NCI-H2107 (cell line): ENCODE data around the gene CCIN.
A peak's percentile ranks its signal among the peaks of the same experiment; 100 is the strongest.

ENCODE experiments used
- DNase-seq: peaks from one replicate; lab custom pipeline; 2025; lab: John Stamatoyannopoulos, UW

The CCIN gene

DNA sequence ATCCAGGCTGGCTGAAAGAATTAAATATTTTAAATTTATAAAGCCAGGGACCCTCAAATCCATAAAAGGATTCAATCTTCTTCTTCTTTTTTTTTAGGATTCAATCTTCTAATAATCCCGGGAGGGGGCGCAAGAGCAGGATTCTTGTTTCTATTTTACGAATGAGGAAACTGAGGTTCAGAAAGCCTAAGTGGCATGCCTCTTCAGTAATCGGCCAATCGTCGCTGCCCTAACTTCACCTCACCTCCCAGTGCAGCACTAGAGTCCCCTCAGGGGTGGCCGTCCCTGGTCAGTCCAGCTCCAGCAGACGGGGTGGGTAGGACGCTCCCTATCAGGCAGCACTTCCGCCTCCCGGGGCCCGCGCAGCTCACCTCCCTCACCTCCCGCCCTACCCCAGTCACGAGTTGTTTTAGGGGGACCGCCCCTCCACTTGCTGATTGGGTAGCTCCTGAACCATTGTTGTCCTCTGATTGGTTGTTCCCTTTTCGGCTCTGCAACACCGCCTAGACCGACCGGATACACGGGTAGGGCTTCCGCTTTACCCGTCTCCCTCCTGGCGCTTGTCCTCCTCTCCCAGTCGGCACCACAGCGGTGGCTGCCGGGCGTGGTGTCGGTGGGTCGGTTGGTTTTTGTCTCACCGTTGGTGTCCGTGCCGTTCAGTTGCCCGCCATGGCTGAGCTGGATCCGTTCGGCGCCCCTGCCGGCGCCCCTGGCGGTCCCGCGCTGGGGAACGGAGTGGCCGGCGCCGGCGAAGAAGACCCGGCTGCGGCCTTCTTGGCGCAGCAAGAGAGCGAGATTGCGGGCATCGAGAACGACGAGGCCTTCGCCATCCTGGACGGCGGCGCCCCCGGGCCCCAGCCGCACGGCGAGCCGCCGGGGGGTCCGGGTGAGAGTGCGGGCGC is 21.5 kb downstream of the CCIN start, which contains the start of gene CLTA:
Gene CLTA, plus strand, starts transcription at position 534 of the 902 bp plus-strand sequence. Its CDS starts 136 bp downstream, at position 670.
- DNase-seq = peak; percentile 94

DNA sequence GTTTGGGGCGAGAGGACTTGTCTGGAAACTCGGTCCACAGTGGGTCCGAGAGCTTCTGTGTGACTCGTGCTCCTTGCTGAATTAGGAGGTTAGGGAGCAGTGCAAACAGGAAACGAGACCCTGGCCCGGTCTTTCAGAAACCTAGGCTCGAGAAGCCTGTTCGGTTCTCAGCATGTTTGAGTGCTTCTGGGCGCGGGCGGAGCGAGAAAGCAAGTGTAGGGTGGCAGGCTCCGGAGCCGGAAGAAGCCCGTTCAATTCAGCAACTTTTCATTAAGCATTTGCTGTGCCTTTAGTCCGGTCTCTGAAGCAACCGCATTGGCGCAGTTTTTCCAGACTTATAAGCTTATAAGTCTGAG is 22.1 kb downstream of the CCIN start:
- no peak for DNase-seq

DNA sequence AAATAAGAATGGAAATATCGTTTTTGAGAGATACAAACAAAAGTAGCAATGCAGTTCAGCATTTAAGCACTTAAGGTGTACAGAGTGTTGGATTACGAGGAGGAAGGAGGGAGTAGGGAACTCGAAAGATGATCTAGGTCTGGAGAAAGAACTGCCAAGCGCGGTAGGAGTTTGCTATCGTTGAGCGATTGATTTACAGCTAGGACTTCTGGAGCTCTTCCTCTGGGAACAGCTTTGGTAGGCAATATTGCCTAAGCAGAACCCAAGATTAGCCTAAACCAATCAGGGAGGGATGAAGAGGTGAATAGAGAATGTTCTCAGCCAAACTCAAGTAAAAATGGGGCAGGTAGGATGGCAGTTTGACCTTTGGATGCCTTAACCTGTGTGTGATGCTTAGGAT is 22.5 kb downstream of the CCIN start:
- no peak for DNase-seq

DNA sequence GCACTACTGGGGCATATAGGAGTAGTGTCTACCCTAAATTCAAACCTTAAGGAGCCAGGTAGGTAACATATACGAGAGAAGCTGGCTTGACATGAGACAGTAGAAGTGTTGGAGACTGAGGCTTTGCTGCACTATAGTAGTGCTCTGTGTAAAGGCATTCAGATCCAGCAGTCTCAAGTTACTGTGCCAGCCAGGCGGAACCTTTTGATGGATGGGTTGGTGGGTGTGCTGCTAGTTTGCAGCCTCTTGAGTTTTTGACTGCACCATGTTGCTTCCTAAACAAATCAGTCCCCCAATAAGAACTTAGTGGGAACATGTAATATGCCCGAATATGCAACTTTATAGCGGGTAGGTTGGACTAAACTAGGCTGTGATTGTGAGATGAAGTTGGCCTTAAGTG is 23.0 kb downstream of the CCIN start:
- no peak for DNase-seq

DNA sequence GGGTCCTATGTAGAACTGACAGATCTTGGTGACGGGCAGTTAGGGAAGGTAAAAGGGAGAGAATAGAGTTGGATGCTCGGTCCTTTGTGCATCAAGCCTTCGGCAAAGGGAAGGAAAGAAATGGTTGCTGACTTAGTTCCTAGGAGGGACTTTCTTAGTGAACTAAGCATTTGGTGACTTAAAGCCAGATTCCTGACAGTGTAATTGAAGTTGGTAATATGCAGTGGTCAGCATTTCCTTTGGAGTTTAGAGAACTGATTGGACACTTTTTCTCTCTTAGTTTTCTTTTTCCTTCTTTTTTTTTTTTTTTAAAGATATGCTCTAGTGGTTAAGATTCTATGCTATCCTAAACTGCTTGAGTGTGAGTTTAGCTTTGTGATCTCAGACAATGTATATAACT is 23.8 kb downstream of the CCIN start:
- no peak for DNase-seq

DNA sequence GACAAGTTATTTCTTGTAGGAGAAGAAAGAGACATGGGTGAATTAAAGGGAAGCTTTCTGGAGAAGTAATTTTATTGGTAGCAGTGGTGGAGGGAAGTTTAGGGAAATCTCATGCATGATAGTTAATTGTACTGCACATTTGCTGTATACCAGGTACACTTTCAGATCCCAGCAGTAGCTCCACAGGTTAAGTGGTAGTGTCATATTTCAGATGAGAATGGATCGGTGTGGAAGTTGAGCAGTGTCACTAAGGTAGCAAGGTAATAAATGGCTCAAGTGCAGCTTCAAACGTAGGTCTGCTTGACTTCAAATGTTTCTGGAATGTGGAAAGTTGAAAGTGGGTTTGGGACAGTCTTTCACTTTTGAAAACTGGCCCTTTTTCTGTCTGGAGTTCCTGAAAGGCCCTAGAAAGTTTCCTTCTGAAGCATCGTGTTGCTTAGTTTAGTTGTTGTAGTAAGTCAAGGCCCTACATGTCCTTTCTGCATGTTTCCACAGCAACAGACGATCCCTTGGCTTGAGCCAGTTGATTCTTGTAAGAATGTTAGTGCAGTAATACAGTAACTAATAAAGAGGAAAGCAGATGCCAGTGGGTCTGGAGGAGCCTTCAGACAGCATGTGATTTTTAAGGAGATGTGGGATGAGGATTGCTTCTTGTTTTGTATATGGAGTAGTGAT is 25.3 kb downstream of the CCIN start:
- DNase-seq = no peak

DNA sequence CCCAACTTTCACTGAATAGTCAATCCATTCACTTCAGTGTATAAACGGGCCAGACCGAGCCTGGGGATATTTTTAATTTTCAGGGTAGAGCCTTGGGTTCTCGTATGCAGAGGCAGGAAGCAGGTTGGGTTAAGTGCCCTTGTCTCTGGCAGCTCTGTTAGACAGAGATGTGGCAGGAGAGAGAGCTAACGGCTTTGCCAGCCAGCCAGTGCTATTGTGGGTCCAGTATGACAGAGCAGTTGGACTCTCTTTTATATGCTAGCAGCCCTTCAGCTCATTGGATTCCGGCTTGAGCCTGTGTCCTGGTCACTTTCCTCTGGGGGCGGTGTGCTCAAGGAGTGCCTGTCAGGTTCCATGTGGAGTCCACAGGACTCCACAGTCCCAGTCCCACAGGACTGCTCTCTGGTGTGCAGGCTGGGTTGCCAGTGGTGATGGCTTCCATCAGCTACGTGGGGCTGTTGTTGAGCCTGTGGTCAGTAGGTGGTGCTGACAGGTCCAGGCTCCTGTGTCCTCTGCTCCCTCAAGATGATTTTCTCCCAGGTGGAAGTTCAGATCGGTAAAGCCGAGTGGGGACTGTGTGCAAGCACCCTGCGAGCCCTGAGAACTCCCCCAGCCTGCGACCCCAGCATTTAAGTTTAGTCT is 35.8 kb downstream of the CCIN start:
- no peak for DNase-seq

DNA sequence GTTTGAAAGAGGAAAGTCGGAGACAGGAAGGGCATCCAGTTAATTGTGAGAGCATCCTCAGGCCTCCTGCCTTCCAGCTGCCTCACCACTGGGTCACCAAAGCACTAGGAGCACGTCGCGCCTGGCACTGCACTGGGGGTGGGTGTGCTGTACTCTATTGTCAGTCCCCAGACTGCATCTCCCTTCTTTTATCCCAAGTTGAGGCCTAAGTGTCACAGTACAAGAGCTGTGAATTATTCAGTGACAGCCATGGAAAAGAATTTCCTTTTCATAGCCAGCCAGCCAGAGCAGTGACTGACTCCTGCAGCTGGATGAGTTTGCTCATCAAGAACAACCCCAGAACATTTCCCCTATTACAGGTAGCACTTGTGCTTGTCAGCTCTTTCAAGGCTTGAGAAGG is 37.8 kb downstream of the CCIN start:
- no peak for DNase-seq

DNA sequence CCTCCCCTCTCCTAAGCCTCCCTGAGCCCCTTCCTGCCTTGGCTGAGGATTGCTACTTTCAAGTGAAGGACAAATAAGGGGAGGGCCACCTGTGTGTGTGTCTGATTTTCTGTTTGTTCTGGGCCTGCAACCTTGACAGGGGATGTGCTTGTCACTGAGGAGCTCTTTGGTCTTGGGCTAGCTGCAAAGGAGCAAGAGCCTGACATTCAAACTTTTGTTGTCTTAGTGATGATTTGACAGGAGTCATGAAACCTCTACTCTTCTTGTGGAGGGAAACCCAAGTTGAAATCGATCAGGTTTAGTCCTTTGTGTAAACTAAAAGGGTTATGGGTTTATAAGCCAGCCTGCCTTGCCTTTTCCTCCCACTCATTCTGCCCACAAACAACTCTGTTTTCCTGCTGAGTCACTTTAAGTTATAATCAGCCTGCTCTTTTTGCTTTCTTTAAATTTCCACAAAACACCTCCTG is 38.4 kb downstream of the CCIN start:
- DNase-seq = no peak

DNA sequence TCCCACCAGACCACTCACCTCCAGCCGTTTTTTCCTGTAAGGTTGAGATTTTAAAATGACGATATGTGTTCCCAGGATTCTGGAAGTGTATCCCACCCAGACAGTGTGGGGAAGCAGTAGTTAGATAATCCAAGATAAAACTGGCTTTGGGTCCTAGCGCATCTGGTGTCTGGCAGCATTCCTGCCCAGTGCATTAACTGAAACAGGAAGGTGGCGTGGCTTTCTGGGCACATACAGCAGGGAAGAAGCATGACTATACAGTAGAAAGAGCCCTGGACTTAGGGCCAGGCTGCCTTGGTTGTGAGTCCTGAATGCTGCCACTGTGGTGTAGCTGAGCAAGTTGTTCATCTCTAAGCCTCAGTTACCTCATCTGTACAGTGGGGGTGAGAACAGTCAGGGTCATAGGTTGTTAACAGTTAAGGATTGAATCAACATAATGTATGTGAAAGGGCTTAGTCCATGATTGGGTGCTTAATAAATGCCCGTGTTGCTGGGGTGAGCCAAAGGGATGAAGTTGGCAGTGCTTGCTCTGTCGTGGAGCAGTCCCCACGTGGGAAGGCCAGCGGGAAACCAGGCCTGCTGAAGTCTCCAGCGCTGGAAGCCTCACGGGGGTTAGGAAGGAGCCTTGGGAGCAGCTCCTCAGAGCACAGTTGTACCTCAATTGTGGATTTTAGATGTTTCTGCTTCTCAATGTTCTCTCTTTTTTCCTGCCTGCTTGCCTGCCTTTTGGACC is 39.5 kb downstream of the CCIN start:
- DNase-seq = no peak

DNA sequence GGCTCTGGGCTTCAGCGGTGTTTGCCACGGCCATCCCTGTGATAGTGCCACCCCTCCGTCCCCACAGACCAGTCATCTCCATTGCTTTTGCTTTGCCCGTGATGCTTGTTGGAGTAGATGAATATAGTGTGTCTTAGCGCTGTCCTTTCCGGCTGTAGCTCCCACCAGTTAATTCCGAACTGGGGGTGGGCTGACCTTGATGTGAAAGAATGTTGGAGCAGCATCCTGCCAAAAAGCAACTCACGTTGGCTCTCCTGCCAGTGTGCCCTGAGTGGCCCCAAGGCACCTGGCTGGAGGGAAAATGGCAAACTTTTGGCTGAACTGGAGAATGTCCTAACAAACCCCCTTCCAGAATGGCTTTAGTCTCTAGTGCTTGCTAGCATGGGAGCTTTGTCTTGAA is 41.5 kb downstream of the CCIN start:
- no peak for DNase-seq

DNA sequence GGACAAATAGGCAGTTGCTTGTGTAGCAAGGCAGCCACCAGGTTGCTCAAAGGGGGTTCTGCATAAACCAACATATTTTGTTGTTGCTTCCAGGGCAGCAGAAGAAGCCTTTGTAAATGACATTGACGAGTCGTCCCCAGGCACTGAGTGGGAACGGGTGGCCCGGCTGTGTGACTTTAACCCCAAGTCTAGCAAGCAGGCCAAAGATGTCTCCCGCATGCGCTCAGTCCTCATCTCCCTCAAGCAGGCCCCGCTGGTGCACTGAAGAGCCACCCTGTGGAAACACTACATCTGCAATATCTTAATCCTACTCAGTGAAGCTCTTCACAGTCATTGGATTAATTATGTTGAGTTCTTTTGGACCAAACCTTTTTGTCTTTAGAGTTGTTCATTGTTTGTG is 42.3 kb downstream of the CCIN start:
- DNase-seq = no peak

DNA sequence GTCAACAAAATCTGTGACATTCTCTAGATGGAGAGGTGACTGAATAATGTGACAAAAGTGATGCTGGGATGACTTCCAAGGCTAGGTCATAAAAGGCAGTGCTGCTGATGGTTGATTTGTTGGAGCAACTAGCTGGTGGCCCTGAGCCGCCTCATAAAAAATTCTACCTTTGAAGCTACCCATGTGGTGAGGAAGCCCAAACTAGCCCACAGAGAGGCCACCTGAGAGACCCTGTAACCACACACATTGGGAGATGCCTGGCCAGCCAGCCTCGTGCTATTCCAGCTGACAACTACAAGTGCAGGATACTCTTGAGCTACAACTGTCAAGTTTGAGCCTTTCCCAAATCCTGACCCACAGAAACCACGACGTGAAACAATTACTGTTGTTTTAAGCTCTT is 44.2 kb downstream of the CCIN start:
- no peak for DNase-seq

DNA sequence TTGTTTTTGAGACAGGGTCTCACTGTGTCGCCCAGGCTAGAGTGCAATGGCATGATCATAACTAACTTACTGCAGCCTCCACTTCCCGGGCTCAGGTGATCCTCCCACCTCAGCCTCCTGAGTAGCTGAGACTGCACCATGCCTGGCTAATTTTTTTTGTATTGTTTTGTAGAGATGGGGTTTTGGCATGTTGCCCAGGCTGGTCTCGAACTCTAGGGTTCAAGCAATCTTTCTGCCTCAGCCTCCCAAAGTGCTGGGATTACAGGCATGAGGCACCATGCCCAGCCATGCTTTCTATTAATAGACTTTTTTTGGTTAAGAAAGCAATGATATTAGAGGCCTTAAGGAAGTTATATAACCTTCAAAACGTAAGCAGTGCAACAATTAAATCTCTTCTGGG is 44.8 kb downstream of the CCIN start:
- no peak for DNase-seq

DNA sequence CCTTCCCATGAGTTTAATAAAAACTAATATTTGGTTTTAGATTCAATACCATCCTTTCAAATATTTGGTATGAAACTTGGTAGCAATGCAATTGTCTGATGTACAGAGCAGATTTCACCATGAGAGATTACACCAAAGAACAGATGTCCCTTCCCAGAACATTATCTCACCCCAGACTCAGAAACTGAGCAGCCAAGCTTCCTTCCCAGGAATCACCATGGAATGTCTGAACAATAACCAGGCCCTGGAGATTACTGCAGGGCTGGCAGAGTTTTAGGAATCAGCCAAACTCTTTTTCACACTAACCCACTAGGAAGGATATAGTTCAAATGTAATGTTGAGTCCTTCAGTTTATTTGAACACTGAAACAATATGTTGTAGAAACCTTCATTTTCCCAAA is 45.4 kb downstream of the CCIN start:
- DNase-seq = no peak

DNA sequence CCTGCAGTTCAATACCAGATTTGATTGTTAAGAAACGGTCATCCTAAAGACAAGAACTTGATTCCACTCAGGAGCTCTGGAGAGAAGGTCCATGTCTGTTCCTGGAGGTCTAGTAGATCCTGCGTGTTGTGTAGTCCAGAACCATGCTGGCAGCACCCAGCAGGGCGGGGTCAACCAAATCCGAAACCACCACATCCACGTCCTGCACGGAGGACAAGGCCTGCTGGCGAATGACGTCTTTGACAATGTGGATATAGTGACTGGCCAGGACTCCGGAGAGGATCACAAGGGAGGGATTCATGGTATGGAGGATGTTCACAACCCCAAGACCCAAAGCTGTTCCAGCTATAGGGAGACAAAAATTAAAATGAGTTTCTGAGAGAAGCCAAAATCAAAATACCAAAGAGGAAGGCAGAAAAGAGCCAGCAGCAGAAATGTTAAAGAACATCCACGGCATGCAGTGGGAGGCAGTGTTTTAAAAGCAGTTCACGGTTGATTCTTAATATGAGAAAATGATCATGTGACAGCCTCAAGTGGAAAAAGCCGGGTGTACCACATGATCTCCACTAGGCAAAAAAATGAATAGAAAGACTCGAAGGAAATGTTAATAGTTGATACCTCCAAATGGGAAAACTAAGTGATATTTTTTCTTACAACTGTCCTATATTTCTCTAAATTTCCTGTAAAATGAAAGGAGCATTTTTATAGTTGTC is 48.2 kb downstream of the CCIN start:
- peak; percentile 13 for DNase-seq

DNA sequence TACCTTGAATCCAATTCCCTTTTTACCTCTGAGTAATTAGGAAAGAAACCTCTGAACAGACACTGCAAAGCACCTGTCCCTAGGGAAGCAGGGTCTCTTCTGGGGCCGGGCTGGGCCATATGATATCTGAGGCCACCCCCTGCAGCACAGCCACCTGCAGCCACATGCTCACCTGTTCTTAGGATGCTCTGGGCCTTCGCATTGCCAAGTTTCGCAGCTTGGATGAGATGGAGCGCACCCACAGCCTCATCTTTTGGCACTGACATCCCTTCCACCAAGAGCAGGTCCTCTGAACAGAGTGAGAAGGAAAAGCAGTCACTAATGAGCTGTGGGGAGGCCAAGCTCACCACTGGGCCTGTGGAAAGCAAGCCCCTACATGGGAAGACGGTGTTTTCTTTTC is 48.8 kb downstream of the CCIN start:
- DNase-seq = peak; percentile 32

DNA sequence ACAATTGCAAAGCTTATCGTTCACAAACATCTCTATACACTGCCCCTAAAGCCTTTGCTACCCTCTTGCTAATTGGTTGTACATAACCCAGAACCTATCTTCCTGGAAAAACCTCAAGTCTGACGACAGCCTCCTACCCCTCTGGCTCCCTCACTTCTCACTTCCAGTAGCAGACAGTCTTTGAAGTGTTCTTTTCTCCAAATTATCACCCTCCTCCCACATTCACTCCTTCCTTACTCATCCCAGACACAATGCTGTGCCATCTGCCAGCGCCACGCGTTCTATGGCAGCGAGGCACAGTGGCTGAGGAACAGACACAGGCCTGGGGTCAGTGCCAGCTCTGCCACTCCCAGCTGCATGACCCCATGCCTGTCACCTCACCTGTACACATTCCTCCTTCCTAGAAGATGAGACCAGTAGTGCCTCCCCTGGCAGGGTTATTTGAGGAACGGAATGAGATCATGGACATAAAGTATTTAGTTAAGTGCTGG is 49.3 kb downstream of the CCIN start:
- DNase-seq = no peak
